ENCODE results near the gene MYO1D.
"Not testable (repeated sequence)": the region's sequence is repeated elsewhere in the genome, so short reads cannot be mapped to it uniquely, and the experiment has no call there.

The MYO1D gene

GRCh38 chr17:32827227-32827626 lies 49.7 kb downstream of the MYO1D start:
- no peak overlapping the region for H3K27ac Mint-ChIP-seq
- peaks cover 13% of the 10 kb centered on the region for H3K4me1 Mint-ChIP-seq (ENCODE audit: low read depth)
- no peak overlapping the region for H3K4me3 Mint-ChIP-seq

GRCh38 chr17:32826076-32826475 lies 50.8 kb downstream of the MYO1D start:
- Mint-ChIP-seq H3K27ac (no peak overlapping the region), H3K4me3 (no peak overlapping the region), H3K4me1 (ENCODE audit: low read depth) (peaks cover 13% of the 10 kb centered on the region), H3K27me3 (ENCODE audit: low read depth) (peaks cover 33% of the 10 kb centered on the region), H3K9me3 (no peaks in the 10 kb centered on the region), H3K36me3 (ENCODE audit: low read depth) (no peaks in the 10 kb centered on the region)

More at GRCh38 chr17:32827227-32827626, 49.7 kb downstream of the MYO1D start:
- Mint-ChIP-seq H3K27me3 (ENCODE audit: low read depth) (peaks cover 26% of the 10 kb centered on the region), H3K9me3 (no peaks in the 10 kb centered on the region), H3K36me3 (ENCODE audit: low read depth) (no peaks in the 10 kb centered on the region)

- H3K4me3 Mint-ChIP-seq = no peak overlapping the region
- peaks cover 13% of the 10 kb centered on the region for H3K4me1 Mint-ChIP-seq (ENCODE audit: low read depth)
- H3K36me3 Mint-ChIP-seq (ENCODE audit: low read depth) = no peaks in the 10 kb centered on the region
- H3K27me3 Mint-ChIP-seq (ENCODE audit: low read depth) = peaks cover 45% of the 10 kb centered on the region
- H3K9me3 Mint-ChIP-seq = no peaks in the 10 kb centered on the region
- H3K27ac Mint-ChIP-seq = no peak overlapping the region
Measured at GRCh38 chr17:32824334-32824733, 52.6 kb downstream of the MYO1D start.

- no peak overlapping the region for H3K4me3 Mint-ChIP-seq
- H3K27me3 Mint-ChIP-seq (ENCODE audit: low read depth) = peaks cover 45% of the 10 kb centered on the region
- no peaks in the 10 kb centered on the region for H3K9me3 Mint-ChIP-seq
- no peaks in the 10 kb centered on the region for H3K36me3 Mint-ChIP-seq (ENCODE audit: low read depth)
- peaks cover 4% of the 10 kb centered on the region for H3K4me1 Mint-ChIP-seq (ENCODE audit: low read depth)
- no peak overlapping the region for H3K27ac Mint-ChIP-seq
Measured at GRCh38 chr17:32822996-32823395, 53.9 kb downstream of the MYO1D start.

GRCh38 chr17:32821987-32822934 lies 54.7 kb downstream of the MYO1D start:
- H3K4me3 Mint-ChIP-seq, H3K9me3 Mint-ChIP-seq, H3K27ac Mint-ChIP-seq: not testable (repeated sequence)

GRCh38 chr17:32820440-32820839 lies 56.5 kb downstream of the MYO1D start:
- peaks cover 36% of the 10 kb centered on the region for H3K27me3 Mint-ChIP-seq (ENCODE audit: low read depth)
- no peaks in the 10 kb centered on the region for H3K36me3 Mint-ChIP-seq (ENCODE audit: low read depth)
- no peaks in the 10 kb centered on the region for H3K9me3 Mint-ChIP-seq
- H3K4me3 Mint-ChIP-seq = no peak overlapping the region
- no peaks in the 10 kb centered on the region for H3K4me1 Mint-ChIP-seq (ENCODE audit: low read depth)
- H3K27ac Mint-ChIP-seq = no peak overlapping the region

More at GRCh38 chr17:32821987-32822934, 54.7 kb downstream of the MYO1D start:
- H3K4me1 Mint-ChIP-seq (ENCODE audit: low read depth); H3K36me3 Mint-ChIP-seq (ENCODE audit: low read depth): not testable (repeated sequence)
- peaks cover 45% of the 10 kb centered on the region for H3K27me3 Mint-ChIP-seq (ENCODE audit: low read depth)

GRCh38 chr17:32819787-32820186 lies 57.1 kb downstream of the MYO1D start:
- H3K36me3 Mint-ChIP-seq (ENCODE audit: low read depth) = no peaks in the 10 kb centered on the region
- H3K4me1 Mint-ChIP-seq (ENCODE audit: low read depth) = no peaks in the 10 kb centered on the region
- peaks cover 35% of the 10 kb centered on the region for H3K27me3 Mint-ChIP-seq (ENCODE audit: low read depth)
- H3K4me3 Mint-ChIP-seq = no peak overlapping the region
- H3K9me3 Mint-ChIP-seq = no peaks in the 10 kb centered on the region
- no peak overlapping the region for H3K27ac Mint-ChIP-seq

DNA sequence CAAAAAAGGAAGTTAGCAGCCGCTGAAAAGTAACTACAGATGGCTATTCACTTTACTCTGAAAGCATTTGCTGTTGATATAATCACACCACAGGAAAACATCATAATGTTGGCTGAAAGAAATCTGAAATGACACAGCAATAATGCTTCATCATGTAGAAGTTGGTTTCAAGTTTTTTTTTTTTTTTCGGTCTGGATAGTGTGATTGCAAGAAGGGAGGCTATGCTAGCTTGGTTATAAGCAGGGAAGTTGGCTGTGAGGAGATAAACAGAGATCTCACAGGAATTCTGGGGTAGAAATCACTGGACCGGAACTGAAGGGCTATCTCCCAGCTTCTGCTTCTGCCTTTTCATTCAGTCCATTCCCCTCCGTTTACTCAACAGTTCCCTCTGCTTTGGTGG lies 57.9 kb downstream of the MYO1D start:
- Mint-ChIP-seq H3K36me3 (ENCODE audit: low read depth) (no peaks in the 10 kb centered on the region), H3K4me1 (ENCODE audit: low read depth) (no peaks in the 10 kb centered on the region), H3K27me3 (ENCODE audit: low read depth) (peaks cover 32% of the 10 kb centered on the region), H3K9me3 (no peaks in the 10 kb centered on the region), H3K4me3 (no peak overlapping the region), H3K27ac (no peak overlapping the region)

- Mint-ChIP-seq H3K27ac (no peak overlapping the region), H3K9me3 (no peaks in the 10 kb centered on the region), H3K4me1 (ENCODE audit: low read depth) (no peaks in the 10 kb centered on the region), H3K4me3 (no peak overlapping the region), H3K27me3 (ENCODE audit: low read depth) (peaks cover 31% of the 10 kb centered on the region), H3K36me3 (ENCODE audit: low read depth) (no peaks in the 10 kb centered on the region)
Measured at GRCh38 chr17:32815460-32815859, 61.5 kb downstream of the MYO1D start.

- Mint-ChIP-seq H3K27me3 (ENCODE audit: low read depth) (peaks cover 27% of the 10 kb centered on the region), H3K36me3 (ENCODE audit: low read depth) (no peaks in the 10 kb centered on the region), H3K9me3 (no peaks in the 10 kb centered on the region), H3K27ac (no peak overlapping the region), H3K4me3 (no peak overlapping the region), H3K4me1 (ENCODE audit: low read depth) (peaks cover 2% of the 10 kb centered on the region)
Measured at GRCh38 chr17:32814836-32815235, 62.1 kb downstream of the MYO1D start.

DNA sequence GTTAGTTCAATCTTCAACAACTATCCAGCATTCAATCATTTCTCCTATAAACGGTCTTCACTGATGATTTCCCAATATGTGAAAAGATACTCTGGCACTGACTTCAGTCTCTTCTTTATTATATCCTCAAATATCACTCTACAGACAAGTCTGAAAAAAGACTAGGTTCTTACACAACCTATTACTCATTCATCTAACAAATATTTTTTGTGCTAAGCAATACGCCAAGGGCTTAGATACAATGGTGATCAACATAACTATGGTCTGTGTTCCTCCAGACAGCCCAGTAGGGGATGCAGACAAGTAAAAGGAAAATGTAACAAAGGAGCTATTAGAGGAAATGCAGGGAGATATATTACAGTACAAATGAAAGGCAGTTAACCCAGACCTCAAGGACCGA lies 63.9 kb downstream of the MYO1D start:
- Mint-ChIP-seq H3K9me3 (no peaks in the 10 kb centered on the region), H3K4me3 (no peak overlapping the region), H3K27ac (no peak overlapping the region), H3K27me3 (ENCODE audit: low read depth) (peaks cover 19% of the 10 kb centered on the region), H3K36me3 (ENCODE audit: low read depth) (no peaks in the 10 kb centered on the region), H3K4me1 (ENCODE audit: low read depth) (peaks cover 4% of the 10 kb centered on the region)

DNA sequence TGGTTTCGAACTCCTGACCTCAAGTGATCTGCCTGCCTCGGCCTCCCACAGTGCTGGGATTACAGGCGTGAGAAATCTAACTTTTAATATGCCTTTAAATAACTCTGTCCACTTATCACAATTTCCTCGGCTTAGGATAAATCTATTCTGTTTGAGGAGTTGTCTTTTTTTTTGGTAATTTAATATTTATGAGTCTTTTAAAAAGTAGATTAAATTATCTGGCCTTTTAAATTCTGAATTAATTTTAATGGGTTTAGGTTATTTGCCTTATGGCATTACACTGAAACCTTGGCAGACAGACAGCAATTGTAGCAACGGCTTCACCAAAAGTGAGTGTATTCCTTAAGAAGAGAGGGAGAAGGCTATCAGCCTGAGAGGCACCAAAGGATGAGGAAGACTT lies 66.2 kb downstream of the MYO1D start:
- Mint-ChIP-seq H3K27me3 (ENCODE audit: low read depth) (peaks cover 19% of the 10 kb centered on the region), H3K9me3 (no peaks in the 10 kb centered on the region), H3K27ac (no peak overlapping the region), H3K4me3 (no peak overlapping the region), H3K36me3 (ENCODE audit: low read depth) (no peaks in the 10 kb centered on the region), H3K4me1 (ENCODE audit: low read depth) (peaks cover 4% of the 10 kb centered on the region)

DNA sequence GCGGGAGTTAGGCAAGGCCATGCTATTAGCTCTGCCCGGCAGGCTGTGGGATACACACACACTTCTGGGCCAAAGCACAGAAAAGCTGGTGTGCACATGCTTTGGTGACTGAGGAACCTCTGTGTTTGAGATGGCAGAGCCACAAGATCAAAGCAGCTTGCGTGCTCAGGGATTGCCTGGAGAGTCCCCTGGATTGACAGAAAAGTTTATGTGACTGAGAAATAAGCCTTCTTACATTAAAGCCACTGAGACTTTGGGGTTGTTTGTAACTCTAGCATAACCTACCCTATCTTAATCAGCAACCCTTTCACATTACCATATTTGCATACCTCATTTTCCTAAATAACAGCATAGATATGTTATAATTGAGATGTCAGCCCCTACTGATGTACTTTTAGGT lies 69.3 kb downstream of the MYO1D start:
- H3K36me3 Mint-ChIP-seq (ENCODE audit: low read depth) = no peaks in the 10 kb centered on the region
- H3K4me1 Mint-ChIP-seq (ENCODE audit: low read depth) = peaks cover 4% of the 10 kb centered on the region
- no peaks in the 10 kb centered on the region for H3K9me3 Mint-ChIP-seq
- peaks cover 13% of the 10 kb centered on the region for H3K27me3 Mint-ChIP-seq (ENCODE audit: low read depth)
- H3K27ac Mint-ChIP-seq = no peak overlapping the region
- no peak overlapping the region for H3K4me3 Mint-ChIP-seq

- Mint-ChIP-seq H3K27ac (no peak overlapping the region), H3K27me3 (ENCODE audit: low read depth) (peaks cover 9% of the 10 kb centered on the region), H3K36me3 (ENCODE audit: low read depth) (no peaks in the 10 kb centered on the region), H3K4me1 (ENCODE audit: low read depth) (peaks cover 4% of the 10 kb centered on the region), H3K9me3 (no peaks in the 10 kb centered on the region), H3K4me3 (no peak overlapping the region)
Measured at GRCh38 chr17:32806646-32807045, 70.3 kb downstream of the MYO1D start.

Data from T-helper 1 cell treated with Interleukin-12 subunit alpha and Interleukin-12 subunit beta and Interleukin-4 antibody, amounts not matched to agents 30 μg/mL and 1 μg/mL, for 36 hours (primary cell).